ENCODE measurements around the gene ZNF316. TPM values are rescaled to one million over a fixed set of nuclear protein-coding genes. Genes with fewer than 3 reads are reported as not detected.

Gene ZNF316
- total and polyA plus RNA-seq, 10 of the 15 experiments (the other 5 are each of a cell fraction or from before 2014, with no cell fraction given), result 0.03 to 28.9 (median 5.7) TPM

DNA sequence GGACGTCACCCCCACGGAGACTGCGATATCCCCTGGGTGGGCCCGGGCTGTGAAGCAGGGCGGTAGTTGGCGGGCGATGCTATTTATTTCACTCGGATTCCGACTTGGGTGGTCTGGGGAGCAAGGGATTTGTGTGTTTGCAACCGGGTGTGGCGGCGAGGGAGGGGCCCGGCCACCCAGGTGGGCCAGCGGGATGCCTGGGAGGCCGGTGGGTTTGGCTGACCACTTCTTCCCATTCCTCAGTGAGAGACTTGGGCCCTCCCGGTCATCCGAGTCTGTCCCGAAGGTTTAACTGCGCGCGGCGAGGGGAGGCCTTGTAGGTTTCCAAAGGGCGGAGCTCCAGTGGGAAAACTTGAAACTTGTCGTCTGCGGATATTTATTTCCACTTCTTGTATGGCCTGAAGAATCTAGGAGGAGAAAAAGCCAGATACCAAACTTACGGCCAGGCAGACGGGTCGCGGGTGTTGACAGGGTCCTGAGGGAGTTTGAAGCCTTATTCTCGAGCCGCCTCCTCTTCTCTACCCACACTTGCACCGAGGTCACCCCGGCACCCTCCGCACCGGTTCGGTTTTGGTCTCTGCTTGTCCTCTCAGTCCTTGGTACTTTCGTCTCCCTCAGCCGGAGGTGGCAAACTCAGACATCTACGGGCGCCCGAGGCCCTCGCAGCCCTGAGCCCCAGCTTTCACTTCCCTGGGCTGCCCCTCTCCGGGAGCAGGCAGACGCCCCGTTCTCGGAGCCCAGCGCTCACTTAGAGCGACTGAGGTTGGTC is 17.9 kb downstream of the ZNF316 start:
- no peak overlapping the region for H3K4me2 ChIP-seq (ENCODE audit: control insufficient read depth, insufficient read depth)
- no peaks in the 10 kb centered on the region for H3K4me1 ChIP-seq (ENCODE audit: control insufficient read depth, insufficient read depth, low read length)
- ChIA-PET SMC1A (ENCODE audit: uncharacterized antibody, unreplicated experiment) (no interaction called here), RAD21 (ENCODE audit: unreplicated experiment) (no interaction called here), POLR2A (no interaction called here), CTCF (no interaction called here)
- H3K79me2 ChIP-seq (ENCODE audit: control insufficient read depth, insufficient read depth, low read length), result no peaks in the 10 kb centered on the region
- BruUV-seq (replicated peaks), result no TSS peak
- no peaks in the 10 kb centered on the region for H3K27me3 ChIP-seq (replicated peaks in 1 of 2; ENCODE audit: control insufficient read depth in 2 of 2, insufficient read depth in 2 of 2, low read length in 1 of 2)
- H3K9ac ChIP-seq (ENCODE audit: control insufficient read depth, insufficient read depth, low read length), result no peak overlapping the region
- in situ Hi-C loops (cut with MboI), result no loop called here
- H2AFZ ChIP-seq (ENCODE audit: control insufficient read depth, low read depth, low read length), result no peak overlapping the region
- H3K27ac ChIP-seq (ENCODE audit: control insufficient read depth, insufficient read depth), result no peak overlapping the region
- no peak for DNase-seq (ENCODE audit: low read depth, low spot score)
- ATAC-seq, result no peak
- WGBS (ENCODE audit: insufficient coverage, insufficient replicate concordance, low lambda C conversion rate, missing lambda C conversion rate), result 97% methylated on average over 48 of the region's 48 CpGs
- no peaks in the 10 kb centered on the region for H4K20me1 ChIP-seq (ENCODE audit: control insufficient read depth, insufficient read depth)
- H3K9me3 ChIP-seq (replicated peaks; ENCODE audit: control insufficient read depth, insufficient read depth, low read length), result peaks cover 13% of the 10 kb centered on the region; the same call in 2 of the 3 replicates
- TF ChIP-seq MEF2A (IDR thresholded peaks at IDR 0.05; ENCODE audit: insufficient read depth, low read depth, low read length) (no peak), RFX5 (IDR thresholded peaks at IDR 0.05; ENCODE audit: low read depth, low read length) (no peak), CHD1 (IDR thresholded peaks at IDR 0.05; ENCODE audit: low read depth, low read length) (no peak)
- TF ChIP-seq, protein P1, sequence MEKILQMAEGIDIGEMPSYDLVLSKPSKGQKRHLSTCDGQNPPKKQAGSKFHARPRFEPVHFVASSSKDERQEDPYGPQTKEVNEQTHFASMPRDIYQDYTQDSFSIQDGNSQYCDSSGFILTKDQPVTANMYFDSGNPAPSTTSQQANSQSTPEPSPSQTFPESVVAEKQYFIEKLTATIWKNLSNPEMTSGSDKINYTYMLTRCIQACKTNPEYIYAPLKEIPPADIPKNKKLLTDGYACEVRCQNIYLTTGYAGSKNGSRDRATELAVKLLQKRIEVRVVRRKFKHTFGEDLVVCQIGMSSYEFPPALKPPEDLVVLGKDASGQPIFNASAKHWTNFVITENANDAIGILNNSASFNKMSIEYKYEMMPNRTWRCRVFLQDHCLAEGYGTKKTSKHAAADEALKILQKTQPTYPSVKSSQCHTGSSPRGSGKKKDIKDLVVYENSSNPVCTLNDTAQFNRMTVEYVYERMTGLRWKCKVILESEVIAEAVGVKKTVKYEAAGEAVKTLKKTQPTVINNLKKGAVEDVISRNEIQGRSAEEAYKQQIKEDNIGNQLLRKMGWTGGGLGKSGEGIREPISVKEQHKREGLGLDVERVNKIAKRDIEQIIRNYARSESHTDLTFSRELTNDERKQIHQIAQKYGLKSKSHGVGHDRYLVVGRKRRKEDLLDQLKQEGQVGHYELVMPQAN (conservative IDR thresholded peaks at IDR 0.05), result no peak
- peaks cover 11 to 22% of the 10 kb centered on the region in 2 experiments for H3K36me3 ChIP-seq (ENCODE audit: control insufficient read depth in 2 of 2, insufficient read depth in 2 of 2, low read length in 1 of 2)
- no peak overlapping the region for H3K4me3 ChIP-seq
- intact Hi-C loops (cut with micrococcal nuclease; ENCODE audit: unreplicated experiment), result no loop called here
- no peak for FAIRE-seq
